HG03520 (cell line): ENCODE data around the gene ESR2.

ENCODE experiments used
- ATAC-seq: cut with Tn5 transposase; IDR thresholded peaks from one replicate; pipeline ENCODE4 v1.9.1; 2021; ENCODE audit warnings: mild to moderate bottlenecking, moderate library complexity; ENCODE audit not compliant: unreplicated experiment

The ESR2 gene

DNA sequence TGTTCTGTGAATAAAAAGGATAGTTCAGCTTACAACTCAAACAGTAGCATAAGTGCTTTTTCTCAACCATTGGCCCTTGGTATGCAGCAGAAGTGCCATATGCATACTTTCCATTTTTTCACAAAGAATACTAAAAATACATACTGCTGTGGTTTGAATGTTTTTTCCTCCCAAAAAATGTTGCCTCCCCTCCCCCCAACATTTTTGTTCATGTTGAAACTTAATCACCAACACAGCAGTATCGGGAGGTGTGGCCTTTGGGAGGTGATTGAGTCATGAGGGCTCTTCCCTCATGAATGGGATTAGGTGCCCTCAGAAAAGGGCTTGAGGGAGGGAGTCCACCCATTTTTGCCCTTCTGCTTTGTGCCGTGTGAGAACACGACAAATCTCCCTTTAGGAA, 198.6 kb downstream of the ESR2 start:
- no peak for ATAC-seq

DNA sequence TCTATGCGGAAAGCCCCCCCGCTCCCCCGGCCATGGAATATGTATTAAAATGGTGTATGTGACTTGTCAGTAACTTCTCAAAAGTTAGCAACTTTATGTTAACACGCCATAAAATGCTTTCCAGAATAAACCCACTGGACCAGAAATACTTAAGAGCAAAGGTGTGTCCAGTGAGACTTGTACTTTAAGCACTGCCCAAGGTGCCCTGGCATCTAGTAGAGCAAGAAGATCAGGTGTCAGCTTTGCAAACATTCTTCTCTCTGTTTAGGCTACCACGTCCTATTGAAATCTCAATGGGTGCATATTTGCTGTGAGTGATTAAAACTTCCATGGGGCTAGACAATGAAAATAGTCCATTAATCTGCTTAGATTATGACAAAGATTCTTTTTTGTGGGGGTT, 201.2 kb downstream of the ESR2 start:
- ATAC-seq, result no peak

DNA sequence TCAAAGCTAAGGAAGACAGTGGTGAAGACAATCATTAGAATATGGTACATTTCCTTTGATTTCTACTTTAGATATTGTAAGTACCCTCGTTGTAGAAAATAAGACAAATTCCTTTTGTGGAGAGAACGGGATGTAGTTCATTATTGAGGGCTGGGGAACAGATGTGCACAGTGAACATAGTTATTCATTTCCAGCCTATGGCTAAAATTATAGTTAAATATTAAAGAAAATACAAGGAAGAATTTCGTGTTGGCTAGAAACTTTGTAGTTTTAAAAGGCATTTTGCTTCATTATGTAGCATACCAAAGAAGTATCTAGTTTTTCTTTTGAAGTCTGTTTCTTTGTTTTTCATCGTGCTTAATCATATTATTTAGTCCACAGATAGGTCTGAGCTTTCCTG, 201.8 kb downstream of the ESR2 start:
- ATAC-seq, result no peak

DNA sequence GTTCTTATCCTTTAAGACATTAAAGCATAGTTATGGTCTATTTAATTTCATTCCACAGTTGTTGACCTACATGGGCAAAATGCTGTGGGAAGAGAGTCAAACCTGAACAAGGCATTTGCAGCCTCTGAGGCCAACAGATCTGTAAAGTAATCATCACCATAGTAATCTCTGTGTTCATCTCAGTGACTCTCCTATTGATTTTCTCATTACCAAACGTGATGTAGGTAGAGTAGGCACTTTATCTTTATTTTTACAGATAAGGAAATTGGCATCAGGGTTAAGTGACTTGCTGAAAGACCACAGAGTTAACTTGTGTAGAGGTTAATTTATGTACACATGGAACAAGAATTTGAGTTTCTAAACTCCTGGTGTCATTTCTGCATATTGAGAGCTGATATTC, 203.0 kb downstream of the ESR2 start:
- no peak for ATAC-seq

- no peak for ATAC-seq
These were observed 204.3 kb downstream of the ESR2 start for GRCh38 chr14:64089920-64090319.

DNA sequence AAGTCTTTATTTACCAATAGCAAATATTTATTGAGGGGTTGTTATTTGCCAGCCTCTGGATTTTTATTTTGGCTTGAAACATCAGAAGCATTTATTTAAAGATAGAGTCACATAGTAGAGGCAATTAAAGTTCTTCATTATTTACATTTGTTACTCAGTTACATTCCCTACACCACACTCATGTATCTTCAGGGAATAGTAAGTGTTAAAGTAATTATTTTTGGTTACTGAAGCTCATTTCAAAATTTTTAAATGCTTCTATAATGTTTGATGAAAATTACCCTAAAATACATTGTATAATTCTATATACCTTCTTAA, 205.6 kb downstream of the ESR2 start:
- ATAC-seq, result no peak

GRCh38 chr14:64082837-64083236, 211.3 kb downstream of the ESR2 start:
- no peak for ATAC-seq

DNA sequence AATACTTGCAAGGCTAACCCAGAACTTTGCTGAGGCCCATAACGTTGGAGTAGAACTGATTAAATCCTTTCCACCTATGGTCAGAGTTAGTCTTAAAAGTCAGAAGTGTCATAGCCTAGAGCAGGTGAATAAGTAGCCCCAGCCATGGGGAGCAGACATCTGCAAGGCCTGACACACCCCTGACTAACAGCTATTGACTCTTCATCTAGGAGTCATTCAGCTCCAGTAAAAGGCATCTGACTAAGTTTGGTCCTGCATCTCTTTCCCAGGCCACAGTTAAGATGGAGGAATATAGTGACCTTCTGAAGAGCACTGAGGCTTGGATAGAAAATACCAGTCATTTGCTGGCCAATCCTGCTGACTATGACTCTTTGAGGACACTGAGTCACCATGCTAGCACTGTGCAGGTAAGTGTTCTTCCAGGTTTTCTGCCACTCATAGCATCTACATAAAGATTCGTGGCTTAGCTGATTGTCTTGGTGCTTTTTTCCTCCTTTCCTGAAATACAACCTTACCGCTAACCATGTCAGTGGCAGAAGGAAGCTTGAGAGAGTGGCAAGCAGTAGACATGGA, 212.9 kb downstream of the ESR2 start:
- ATAC-seq, result no peak

DNA sequence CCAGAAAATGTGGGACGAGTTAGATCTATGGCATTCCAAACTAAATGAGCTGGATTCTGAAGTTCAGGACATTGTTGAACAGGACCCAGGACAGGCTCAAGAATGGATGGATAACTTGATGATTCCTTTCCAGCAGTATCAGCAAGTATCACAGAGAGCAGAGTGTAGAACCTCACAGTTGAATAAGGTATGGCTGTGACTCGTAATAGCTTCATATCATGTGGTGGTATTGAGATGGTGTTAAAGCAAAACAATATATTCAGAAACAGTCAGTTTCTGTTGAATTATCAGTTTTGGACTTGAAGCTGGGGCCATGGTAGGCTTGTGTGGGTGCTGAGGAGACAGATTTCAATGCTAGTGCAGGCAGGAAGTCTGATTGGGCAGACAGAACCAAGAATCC, 213.7 kb downstream of the ESR2 start:
- ATAC-seq, result no peak

GRCh38 chr14:64075613-64076005, 218.6 kb downstream of the ESR2 start:
- ATAC-seq, result no peak

- ATAC-seq, result no peak
These were observed 219.1 kb downstream of the ESR2 start for GRCh38 chr14:64074961-64075612.

DNA sequence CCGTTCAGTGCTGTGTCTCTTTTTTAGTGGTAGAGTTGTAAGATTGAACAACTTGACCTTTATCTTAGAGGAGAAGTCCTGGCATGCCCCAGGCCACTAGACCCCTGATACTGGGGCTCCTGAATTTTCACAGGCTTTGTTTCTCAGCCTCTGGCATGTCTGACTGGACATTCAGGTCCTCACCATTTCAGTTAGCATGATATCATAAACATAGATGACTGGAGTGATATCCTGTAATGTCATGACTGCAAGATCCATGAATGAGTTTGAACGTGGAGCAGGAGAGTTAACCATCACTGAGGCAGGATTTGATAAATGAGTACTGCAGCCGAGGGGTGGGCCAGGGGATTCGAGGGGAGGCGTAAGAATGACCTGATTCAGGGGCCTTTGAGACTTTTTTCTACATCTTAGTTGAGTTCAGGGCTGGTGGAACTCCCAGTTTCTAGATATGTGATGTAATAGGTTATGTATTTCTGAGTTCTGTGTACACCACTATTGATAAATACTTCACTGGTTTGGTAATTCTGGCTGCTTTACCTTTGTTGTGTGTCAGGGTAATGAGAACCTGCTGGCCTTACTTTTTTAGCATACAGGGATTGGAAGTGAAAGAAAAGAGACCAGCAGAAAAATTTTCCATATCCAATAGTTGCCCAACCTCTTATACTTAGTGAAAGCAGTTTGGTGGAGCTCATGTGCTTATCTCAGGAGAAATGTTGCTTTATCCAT, 224.4 kb downstream of the ESR2 start:
- no peak for ATAC-seq

GRCh38 chr14:64064447-64064846, 229.7 kb downstream of the ESR2 start:
- no peak for ATAC-seq

GRCh38 chr14:64062381-64063115, 231.6 kb downstream of the ESR2 start:
- no peak for ATAC-seq

- ATAC-seq, result no peak
These were observed 232.5 kb downstream of the ESR2 start for GRCh38 chr14:64061706-64062105.

GRCh38 chr14:64061115-64061514, 233.1 kb downstream of the ESR2 start:
- no peak for ATAC-seq

- ATAC-seq, result no peak
These were observed 233.5 kb downstream of the ESR2 start for GRCh38 chr14:64060648-64061096.

DNA sequence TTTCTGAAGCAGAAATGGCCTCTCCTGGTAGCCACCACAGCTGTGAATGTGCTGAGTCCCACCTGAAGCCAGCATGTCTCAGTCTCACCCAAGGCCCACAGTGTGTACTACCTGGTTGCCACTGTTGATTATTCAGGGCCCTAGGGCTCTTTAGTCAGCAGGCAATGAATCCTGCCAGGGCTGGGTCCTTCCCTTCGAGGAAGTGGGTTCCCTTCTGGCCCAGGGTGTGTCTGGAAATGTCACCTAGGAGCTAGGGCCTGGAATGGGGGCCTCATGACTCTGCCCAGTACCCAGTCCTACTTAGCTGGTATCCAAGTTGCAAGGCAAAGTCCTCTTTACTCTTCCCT, 234.0 kb downstream of the ESR2 start:
- ATAC-seq, result no peak

- no peak for ATAC-seq
These were observed 234.5 kb downstream of the ESR2 start for GRCh38 chr14:64059454-64060198.

DNA sequence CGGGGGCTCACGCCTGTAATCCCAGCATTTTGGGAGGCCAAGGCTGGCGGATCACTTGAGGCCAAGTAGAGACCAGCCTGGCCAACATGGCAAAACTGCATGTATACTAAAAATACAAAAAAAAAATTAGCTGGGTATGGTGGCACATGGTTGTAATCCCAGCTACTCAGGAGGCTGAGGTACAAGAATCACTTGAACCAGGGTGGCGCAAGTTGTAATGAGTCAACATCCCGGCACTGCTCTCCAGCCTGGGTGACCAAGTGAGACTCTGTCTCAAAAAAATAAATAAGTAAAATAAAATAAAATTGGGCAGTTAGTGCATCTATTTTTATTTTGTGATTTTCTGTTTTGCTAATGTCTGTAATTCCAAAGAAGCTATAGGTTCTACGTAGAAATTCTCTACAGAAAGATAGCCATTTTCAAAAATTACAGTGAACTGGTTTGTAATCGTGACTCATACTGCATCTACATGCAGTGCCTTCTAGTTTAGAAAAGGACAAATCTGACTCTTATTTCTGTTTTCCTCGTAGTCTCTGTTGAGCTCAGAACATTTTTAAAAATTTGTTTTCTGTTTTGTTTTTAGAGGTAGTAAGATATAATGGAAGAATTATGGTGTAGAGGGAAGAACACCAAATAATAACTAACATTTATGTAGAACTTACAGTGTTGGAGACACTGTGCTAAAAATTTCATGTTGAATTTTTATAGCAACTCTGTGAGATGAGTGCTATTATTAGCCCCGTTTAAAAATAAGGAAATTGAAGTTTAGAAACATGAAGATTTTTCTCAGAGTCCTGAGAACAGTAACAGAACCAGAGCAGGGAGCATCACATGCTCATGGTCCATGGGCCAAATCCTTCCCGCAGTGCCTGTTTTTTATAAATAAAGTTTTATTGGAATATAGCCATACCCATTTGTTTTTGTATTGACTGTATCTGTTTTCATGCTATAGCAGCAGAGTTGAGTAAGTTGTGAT, 240.2 kb downstream of the ESR2 start:
- ATAC-seq, result no peak
